Mesendoderm (in vitro differentiated cells): Measurements from ENCODE around the gene PPP1R12B.
"Not testable (repeated sequence)": the region's sequence is repeated elsewhere in the genome, so short reads cannot be mapped to it uniquely, and the experiment has no call there.

Experiments
- DNase-seq: peaks from one replicate; pipeline ENCODE4 v3.0.0; 2013
- H2AK5ac ChIP-seq: 2 replicates; pipeline ENCODE4 v1.6.1; 2013; ENCODE audit warnings: low read length, inconsistent platforms
- H2BK120ac ChIP-seq: 2 replicates; pipeline ENCODE4 v1.6.1; 2013; ENCODE audit warnings: low read depth, mild to moderate bottlenecking, low read length, moderate library complexity, mixed read lengths
- H2BK15ac ChIP-seq: replicated peaks from 2 replicates; pipeline ENCODE4 v1.6.1; 2013; ENCODE audit warnings: low read depth, mild to moderate bottlenecking, moderate library complexity
- H2BK5ac ChIP-seq: 2 replicates; pipeline ENCODE4 v1.6.1; 2013; ENCODE audit warnings: low read length, inconsistent platforms
- H3K18ac ChIP-seq: 2 replicates; pipeline ENCODE4 v1.6.1; 2013; ENCODE audit warnings: mild to moderate bottlenecking, low read length, mixed read lengths
- H3K23ac ChIP-seq: one replicate; pipeline ENCODE4 v1.6.1; 2013; ENCODE audit warnings: low read length
- H3K27ac ChIP-seq: 2 replicates; pipeline ENCODE4 v1.5.1; 2013; ENCODE audit warnings: low read depth, mild to moderate bottlenecking, inconsistent platforms, low read length, moderate library complexity
- H3K27me3 ChIP-seq: 2 replicates; pipeline ENCODE4 v1.6.1; 2013; ENCODE audit warnings: low read length, control low read depth, mild to moderate bottlenecking, inconsistent platforms; ENCODE audit not compliant: insufficient read depth, poor library complexity
- H3K36me3 ChIP-seq: 2 replicates; pipeline ENCODE4 v1.6.1; 2013; ENCODE audit warnings: low read length, inconsistent platforms; ENCODE audit not compliant: control insufficient read depth, insufficient read depth
- H3K4ac ChIP-seq: one replicate; pipeline ENCODE4 v1.6.1; 2013; ENCODE audit warnings: low read depth, mild to moderate bottlenecking, low read length, moderate library complexity
- H3K4me1 ChIP-seq: 2 replicates; pipeline ENCODE4 v1.6.1; 2013; ENCODE audit warnings: low read depth, low read length, inconsistent platforms; ENCODE audit not compliant: control insufficient read depth
- H3K4me2 ChIP-seq: 2 replicates; pipeline ENCODE4 v1.6.1; 2013; ENCODE audit warnings: low read length
- H3K4me3 ChIP-seq: 2 replicates; pipeline ENCODE4 v1.5.1; 2013; ENCODE audit warnings: mild to moderate bottlenecking, low read length
- H3K56ac ChIP-seq: one replicate; pipeline ENCODE4 v1.6.1; 2013; ENCODE audit warnings: low read length
- H3K79me1 ChIP-seq: 2 replicates; pipeline ENCODE4 v1.6.1; 2013; ENCODE audit warnings: low read length, inconsistent platforms
- H3K79me2 ChIP-seq: 2 replicates; pipeline ENCODE4 v1.6.1; 2013; ENCODE audit warnings: mild to moderate bottlenecking, low read length; ENCODE audit not compliant: control insufficient read depth, insufficient read depth
- H3K9ac ChIP-seq: 2 replicates; pipeline ENCODE4 v1.6.1; 2013; ENCODE audit warnings: low read length, inconsistent platforms
- H4K5ac ChIP-seq: one replicate; pipeline ENCODE4 v1.6.1; 2013; ENCODE audit warnings: low read length
- H4K8ac ChIP-seq: one replicate; pipeline ENCODE4 v1.6.1; 2013; ENCODE audit warnings: low read depth, mild to moderate bottlenecking, control low read depth, low read length, moderate library complexity
- WGBS: extraction: QIAGEN DNeasy Blood & Tissue Kit; methylation state at CpG from one replicate; pipeline ENCODE4 v1.1.7; 2013; ENCODE audit warnings: low lambda C conversion rate, missing lambda C conversion rate; ENCODE audit not compliant: insufficient coverage; ENCODE audit errors: extremely low coverage; 5-methylcytosine and 5-hydroxymethylcytosine counted together

Gene PPP1R12B

DNA sequence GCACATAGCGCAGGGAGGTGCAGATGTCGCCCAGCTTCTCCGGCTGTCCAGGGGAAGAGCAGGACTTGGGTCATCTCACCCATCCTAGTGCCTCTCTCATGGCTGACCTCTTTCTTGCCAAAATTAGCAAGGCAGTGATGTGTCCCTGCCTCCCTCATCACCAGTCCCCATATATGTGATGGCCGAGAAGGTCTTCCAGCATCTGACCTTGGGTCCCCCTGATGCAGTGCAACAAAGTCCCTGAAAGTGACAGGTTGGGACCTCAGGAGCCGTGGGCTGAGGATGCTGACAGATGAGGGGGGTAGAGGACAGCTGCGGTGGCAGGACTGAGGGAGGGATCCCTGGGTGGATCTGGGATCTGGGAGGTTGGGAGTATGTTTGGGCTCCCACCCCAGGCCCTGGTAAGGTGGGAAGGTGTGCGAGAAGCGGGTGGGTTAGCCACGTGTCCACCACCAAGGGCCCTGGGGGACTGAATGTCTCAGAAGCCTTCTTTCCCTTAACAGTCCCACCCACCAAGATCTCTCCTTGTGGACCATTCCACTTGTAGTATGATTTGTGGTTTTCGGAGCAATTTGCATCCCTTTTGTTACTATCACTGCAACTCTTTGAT is 252.0 kb downstream of the PPP1R12B start:
- H3K18ac ChIP-seq = no peak overlapping the region
- no peaks in the 10 kb centered on the region for H3K4me1 ChIP-seq
- H3K36me3 ChIP-seq = no peaks in the 10 kb centered on the region
- no peaks in the 10 kb centered on the region for H3K79me2 ChIP-seq
- no peak overlapping the region for H2BK15ac ChIP-seq
- H3K23ac ChIP-seq = no peak overlapping the region
- H2BK120ac ChIP-seq = no peak overlapping the region
- H3K27me3 ChIP-seq = no peaks in the 10 kb centered on the region
- H3K79me1 ChIP-seq = no peaks in the 10 kb centered on the region
- H3K27ac ChIP-seq = no peak overlapping the region
- no peak overlapping the region for H4K5ac ChIP-seq
- H3K56ac ChIP-seq = no peak overlapping the region
- no peak for DNase-seq
- no CpG with 5 or more reads among the region's 10 CpGs for WGBS
- H3K4me3 ChIP-seq = no peak overlapping the region
- no peak overlapping the region for H3K9ac ChIP-seq
- no peak overlapping the region for H4K8ac ChIP-seq
- no peak overlapping the region for H3K4me2 ChIP-seq
- no peak overlapping the region for H2BK5ac ChIP-seq
- H2AK5ac ChIP-seq = no peak overlapping the region
- H3K4ac ChIP-seq = no peak overlapping the region

DNA sequence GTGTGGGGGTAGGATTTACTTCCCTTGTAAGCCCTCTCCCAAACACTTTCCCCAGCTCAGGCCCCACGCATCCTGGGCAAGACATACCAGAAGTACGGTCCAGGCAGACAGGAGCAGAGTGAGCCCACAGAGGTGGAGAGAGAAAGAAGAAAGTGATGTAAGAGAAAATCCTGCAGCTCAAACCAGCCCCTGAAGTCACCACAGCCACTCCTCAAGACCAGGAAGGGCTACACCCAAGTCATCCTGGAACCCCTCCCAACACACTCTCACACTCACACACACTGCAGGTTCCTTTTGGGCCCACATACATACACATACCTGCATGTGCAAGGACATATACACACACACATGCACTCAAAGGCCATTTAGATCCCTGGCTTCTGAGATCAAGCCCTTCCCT is 254.9 kb downstream of the PPP1R12B start:
- H3K18ac ChIP-seq = no peak overlapping the region
- H3K79me1 ChIP-seq = no peaks in the 10 kb centered on the region
- no peak for DNase-seq
- no peak overlapping the region for H3K4me3 ChIP-seq
- H3K9ac ChIP-seq = no peak overlapping the region
- no peak overlapping the region for H3K4ac ChIP-seq
- no peak overlapping the region for H3K27ac ChIP-seq
- H2BK15ac ChIP-seq = no peak overlapping the region
- H3K79me2 ChIP-seq = no peaks in the 10 kb centered on the region
- H2AK5ac ChIP-seq = no peak overlapping the region
- H4K5ac ChIP-seq = no peak overlapping the region
- H3K56ac ChIP-seq = no peak overlapping the region
- WGBS = no CpG with 5 or more reads among the region's 2 CpGs
- no peaks in the 10 kb centered on the region for H3K36me3 ChIP-seq
- H3K23ac ChIP-seq = no peak overlapping the region
- no peak overlapping the region for H4K8ac ChIP-seq
- no peak overlapping the region for H3K4me2 ChIP-seq
- H2BK120ac ChIP-seq = no peak overlapping the region
- H3K4me1 ChIP-seq = no peaks in the 10 kb centered on the region
- H2BK5ac ChIP-seq = no peak overlapping the region
- H3K27me3 ChIP-seq = no peaks in the 10 kb centered on the region

DNA sequence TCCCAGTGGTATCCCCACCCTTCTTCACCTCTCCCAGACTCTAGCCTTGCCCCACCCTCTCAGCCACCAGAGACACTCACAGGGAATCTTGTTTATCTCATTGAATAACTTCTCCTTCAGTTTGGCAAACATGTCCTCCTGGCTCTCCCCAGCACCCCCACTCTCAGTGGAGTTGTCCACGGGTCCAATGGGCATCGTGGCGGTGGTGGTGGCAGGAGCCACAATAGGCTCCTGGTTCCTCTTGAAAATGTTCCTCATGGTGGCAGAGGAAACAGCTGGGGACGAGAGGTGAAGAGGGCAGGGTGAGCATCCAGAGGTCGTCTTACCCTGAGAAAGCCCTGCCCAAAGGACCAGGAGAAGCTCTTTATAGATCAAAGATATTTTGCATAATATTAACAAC is 257.0 kb downstream of the PPP1R12B start:
- Histone ChIP-seq H2AK5ac (no peak overlapping the region), H3K18ac (no peak overlapping the region), H4K8ac (no peak overlapping the region), H3K4me2 (no peak overlapping the region), H3K79me1 (no peaks in the 10 kb centered on the region), H4K5ac (no peak overlapping the region), H3K4me1 (no peaks in the 10 kb centered on the region), H3K79me2 (no peaks in the 10 kb centered on the region), H2BK5ac (no peak overlapping the region), H2BK120ac (no peak overlapping the region), H2BK15ac (no peak overlapping the region), H3K56ac (no peak overlapping the region), H3K23ac (no peak overlapping the region), H3K36me3 (no peaks in the 10 kb centered on the region), H3K4me3 (no peak overlapping the region), H3K4ac (no peak overlapping the region), H3K9ac (no peak overlapping the region), H3K27ac (no peak overlapping the region), H3K27me3 (no peaks in the 10 kb centered on the region)
- WGBS = no CpG with 5 or more reads among the region's 5 CpGs
- DNase-seq = no peak

DNA sequence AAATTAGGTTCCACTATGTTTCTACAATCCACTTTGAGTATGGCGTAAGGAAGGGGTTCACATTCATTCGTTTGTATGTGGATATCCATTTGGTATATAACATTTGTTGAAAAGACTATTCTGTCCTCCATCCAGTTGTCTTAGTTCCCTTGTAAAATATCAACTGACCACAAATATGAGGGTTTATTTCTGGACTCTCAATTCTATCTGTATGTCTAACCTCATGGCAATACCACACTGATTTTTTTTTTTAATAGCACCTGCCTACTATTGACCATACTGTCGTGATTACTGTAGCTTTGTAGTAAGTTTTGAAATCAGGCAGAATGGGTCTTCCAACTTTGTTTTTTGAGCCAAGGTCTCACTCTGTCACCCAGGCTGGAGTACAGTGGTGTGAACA is 263.5 kb downstream of the PPP1R12B start:
- not testable (repeated sequence) for H3K4me1 ChIP-seq, H3K9ac ChIP-seq, DNase-seq, H3K27ac ChIP-seq, H3K18ac ChIP-seq, H3K4me3 ChIP-seq, H2AK5ac ChIP-seq, H3K79me2 ChIP-seq, H4K5ac ChIP-seq, H3K23ac ChIP-seq, H3K4me2 ChIP-seq, H3K36me3 ChIP-seq, H2BK5ac ChIP-seq, H2BK120ac ChIP-seq, H4K8ac ChIP-seq, H2BK15ac ChIP-seq, H3K27me3 ChIP-seq, H3K56ac ChIP-seq, H3K4ac ChIP-seq, H3K79me1 ChIP-seq
- no CpG with 5 or more reads among the region's 3 CpGs for WGBS

DNA sequence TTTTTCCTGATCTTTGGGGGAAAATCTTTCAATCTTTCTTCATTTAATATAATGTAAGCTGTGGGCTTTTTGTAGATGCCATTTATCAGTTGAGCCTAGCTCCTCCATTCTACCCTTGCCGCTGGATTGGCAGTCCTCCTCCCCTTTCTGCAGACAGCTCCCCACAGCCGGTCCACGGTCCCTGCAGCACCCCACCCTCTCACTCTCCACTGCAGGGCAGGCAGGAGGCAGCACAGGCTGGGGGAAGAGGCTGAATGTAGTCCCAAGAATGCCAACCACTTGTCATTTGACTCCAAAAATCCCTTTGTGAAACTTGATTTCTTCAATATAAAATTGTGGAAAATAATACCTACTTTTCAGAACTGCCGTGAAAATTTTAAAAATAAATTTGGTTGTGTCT is 265.1 kb downstream of the PPP1R12B start:
- Histone ChIP-seq H3K9ac (no peak overlapping the region), H3K4ac (no peak overlapping the region), H3K27me3 (no peaks in the 10 kb centered on the region), H4K5ac (no peak overlapping the region), H2BK5ac (no peak overlapping the region), H4K8ac (no peak overlapping the region), H3K18ac (no peak overlapping the region), H3K56ac (no peak overlapping the region), H3K36me3 (no peaks in the 10 kb centered on the region), H3K27ac (no peak overlapping the region), H2AK5ac (no peak overlapping the region), H3K4me2 (no peak overlapping the region), H2BK15ac (no peak overlapping the region), H3K79me2 (no peaks in the 10 kb centered on the region), H3K23ac (no peak overlapping the region), H3K4me1 (peaks cover 4% of the 10 kb centered on the region), H2BK120ac (no peak overlapping the region), H3K79me1 (no peaks in the 10 kb centered on the region), H3K4me3 (no peak overlapping the region)
- DNase-seq = no peak
- no CpG with 5 or more reads among the region's 4 CpGs for WGBS
